OCI-LY3 (cell line): ENCODE results near the gene INPP5A.

ENCODE experiments used
- EZH2phosphoT487 ChIP-seq: fragments of 200-600 bp; shearing (Covaris generic); IDR thresholded peaks from 2 replicates; pipeline ENCODE4 v1.6.1; 2018; ENCODE audit warnings: antibody characterized with exemption, mixed run types, low read depth
- TF ChIP-seq, protein P1 (sequence below): fragments of 200-600, 300-600 bp; sonication (generic); IDR thresholded peaks from 2 replicates; pipeline ENCODE4 v1.5.1; 2014; ENCODE audit warnings: antibody characterized with exemption, low read length, low read depth

DNA sequence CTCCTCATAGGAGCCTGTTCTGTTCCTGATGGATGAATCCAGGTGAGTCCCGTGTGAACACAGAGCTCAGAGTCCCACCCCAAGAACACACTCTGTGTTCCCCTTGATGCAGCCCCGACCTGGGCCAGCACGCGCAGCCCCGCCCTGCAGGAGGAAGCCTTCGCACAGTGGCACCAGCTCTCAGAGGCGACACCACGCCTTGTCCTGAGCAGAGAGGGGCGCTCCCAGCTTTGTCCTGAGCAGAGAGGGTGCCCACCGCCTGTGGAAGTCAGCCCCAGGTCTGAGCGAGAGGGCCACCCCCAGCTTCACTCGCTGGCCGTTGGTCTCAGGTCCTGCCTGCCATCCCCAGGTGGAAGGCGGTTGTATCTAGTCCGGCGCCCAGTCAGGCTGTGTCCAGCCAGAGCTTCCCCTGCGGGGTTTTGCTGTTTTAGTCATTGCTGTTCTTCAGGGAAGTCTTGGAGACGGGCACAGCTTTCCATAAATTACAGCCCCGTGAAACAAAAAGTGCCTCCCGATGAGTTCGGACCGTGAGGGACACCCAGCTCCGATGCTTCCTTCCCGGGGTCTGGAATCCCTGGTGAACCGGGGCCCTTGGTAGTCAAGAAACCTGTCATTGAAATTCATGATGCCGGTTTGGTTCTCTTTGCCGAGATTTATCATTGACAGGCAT, 204.7 kb downstream of the INPP5A start:
- TF ChIP-seq, protein P1, sequence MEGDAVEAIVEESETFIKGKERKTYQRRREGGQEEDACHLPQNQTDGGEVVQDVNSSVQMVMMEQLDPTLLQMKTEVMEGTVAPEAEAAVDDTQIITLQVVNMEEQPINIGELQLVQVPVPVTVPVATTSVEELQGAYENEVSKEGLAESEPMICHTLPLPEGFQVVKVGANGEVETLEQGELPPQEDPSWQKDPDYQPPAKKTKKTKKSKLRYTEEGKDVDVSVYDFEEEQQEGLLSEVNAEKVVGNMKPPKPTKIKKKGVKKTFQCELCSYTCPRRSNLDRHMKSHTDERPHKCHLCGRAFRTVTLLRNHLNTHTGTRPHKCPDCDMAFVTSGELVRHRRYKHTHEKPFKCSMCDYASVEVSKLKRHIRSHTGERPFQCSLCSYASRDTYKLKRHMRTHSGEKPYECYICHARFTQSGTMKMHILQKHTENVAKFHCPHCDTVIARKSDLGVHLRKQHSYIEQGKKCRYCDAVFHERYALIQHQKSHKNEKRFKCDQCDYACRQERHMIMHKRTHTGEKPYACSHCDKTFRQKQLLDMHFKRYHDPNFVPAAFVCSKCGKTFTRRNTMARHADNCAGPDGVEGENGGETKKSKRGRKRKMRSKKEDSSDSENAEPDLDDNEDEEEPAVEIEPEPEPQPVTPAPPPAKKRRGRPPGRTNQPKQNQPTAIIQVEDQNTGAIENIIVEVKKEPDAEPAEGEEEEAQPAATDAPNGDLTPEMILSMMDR = no peak
- no peak for TF ChIP-seq EZH2phosphoT487
